SW480 (cell line): Measurements from ENCODE around the gene GAPVD1.
"Not testable (repeated sequence)": the region's sequence is repeated elsewhere in the genome, so short reads cannot be mapped to it uniquely, and the experiment has no call there.

Experiments used
- DNase-seq: peaks from one replicate; pipeline ENCODE4 v3.0.0-alpha.2; 2016; ENCODE audit warnings: low spot score

Gene GAPVD1

DNA sequence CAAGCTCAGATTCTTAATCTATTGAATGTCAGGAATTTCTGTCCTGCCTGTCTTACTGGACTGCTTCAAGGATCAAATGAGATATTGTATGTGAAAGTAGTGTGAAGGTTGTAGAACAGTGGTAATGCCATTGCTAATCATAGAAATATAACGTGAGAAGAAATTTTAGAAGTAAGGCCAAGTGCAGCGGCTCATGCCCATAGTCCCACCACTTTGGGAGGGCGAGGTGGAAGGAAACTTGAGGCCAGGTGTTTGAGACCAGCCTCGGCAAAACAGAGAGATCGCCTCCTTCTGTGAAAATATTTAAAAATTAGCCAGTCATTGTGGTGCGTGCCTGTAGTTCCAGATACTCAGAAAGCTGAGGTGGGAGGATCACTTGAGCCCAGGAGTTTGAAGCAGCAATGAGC lies 15.4 kb upstream of the GAPVD1 start:
- DNase-seq = no peak

- no peak for DNase-seq
Measured at GRCh38 chr9:125254231-125254630, 7.4 kb upstream of the GAPVD1 start.

DNA sequence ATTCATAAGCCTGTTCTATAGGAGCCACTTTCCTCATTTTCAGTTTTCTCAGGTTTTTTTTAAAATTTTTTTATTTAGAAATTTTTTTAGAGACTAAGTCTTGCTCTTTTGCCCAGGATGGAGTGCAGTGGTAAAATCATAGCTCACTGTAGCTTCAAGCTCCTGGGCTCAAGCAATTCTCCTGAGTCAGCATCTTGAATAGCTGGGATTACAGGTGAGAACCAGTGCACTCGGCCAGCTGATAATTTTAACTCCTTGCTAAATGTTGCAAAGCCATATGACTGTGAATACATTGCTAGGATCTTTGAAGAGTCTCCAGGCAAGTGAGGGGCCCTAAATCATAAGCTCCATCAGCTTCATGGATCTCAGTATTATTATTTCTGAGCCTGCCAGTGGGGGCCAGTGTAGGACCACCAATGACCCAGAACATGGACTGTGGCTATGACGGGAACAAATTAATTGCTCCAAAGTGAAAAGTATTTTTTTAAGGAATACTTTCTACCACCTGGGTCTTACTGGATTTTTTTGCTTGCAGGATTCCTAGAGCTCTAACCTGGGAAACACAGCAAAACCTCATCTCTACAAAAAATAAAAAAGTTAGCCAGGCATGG lies 5.7 kb upstream of the GAPVD1 start:
- no peak for DNase-seq

DNA sequence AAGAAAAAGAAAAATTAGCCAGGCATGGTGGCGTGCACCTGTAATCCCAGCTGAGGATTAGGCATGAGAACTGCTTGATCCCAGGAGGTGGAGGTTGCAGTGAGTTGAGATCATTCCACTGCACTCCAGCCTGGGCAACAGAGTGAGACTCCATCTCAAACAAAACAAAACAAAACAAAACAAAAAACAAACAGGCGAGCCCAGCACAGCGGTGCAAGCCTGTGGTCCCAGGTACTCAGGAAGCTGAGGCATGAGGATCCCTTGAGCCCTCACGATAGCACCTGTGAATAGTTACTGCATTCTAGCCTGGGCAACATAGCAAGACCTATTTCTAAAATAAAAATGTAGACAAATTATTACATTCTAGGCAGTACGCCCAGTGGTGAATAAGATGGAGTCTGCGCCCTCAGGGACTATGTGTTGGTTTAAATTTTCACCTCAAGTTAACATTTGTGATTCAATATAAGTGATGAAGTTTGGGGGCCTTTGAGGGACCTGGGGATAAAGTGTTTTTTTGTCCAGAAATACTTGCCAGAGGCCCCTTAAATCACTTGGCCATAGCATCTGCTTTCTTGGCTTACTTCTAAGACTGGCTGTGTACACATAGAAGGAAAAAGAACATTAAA lies 3.4 kb upstream of the GAPVD1 start:
- no peak for DNase-seq

DNA sequence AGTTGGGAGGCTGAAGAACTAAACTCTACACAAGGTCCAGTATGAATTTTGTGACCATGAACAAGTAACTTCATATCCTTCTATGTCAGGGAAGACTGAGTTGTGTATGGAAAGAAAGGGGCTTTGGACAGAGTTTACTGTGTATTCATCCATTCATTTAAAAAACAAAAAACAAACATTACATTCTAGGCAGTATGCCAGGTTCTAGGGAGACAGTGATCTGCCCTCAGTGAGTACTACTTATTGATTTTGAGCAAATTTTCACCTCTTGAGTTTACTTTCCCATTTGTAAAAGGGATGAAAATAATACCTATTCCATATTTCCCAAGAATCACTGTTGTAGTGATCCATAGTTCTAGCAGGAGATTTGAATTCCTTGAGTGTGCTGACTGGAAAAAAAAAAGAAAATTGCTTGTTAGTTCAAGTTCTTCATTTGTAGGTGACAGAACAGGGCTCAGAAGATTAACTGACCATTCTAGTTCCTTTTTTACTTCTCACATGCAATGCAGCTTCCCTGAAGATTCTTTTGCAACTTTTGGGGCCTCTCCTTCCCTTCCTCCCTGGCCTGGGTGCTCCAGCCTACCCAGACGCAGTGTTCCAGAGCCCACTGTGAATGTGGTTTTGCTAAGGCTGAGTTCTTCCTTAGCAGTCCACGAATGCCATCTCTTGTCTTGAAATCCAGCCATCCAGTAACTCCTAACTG lies 2.6 kb upstream of the GAPVD1 start:
- no peak for DNase-seq

DNA sequence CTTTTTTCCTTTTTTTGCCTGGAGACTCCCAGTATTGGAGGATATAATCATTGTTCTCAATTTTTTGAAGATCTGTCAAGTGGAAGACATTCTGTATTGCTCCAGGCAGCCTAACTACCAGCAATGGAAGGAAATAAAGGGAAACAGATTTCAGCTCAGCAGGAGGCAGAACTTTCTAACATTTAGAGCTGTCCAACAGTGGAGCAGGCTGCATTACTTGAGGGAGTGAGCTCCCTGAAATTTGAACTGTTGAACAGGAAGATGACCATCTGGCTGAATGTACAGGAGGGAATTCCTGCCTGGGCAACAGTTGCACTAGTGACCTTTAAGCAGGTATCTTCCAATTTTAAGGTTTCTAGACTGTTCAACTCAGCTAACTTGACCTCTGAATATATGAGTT lies 1.1 kb upstream of the GAPVD1 start:
- DNase-seq = no peak

GRCh38 chr9:125262294-125262991 lies 817 bp downstream of the GAPVD1 start:
- DNase-seq = peak; percentile 21

GRCh38 chr9:125264068-125264467 lies 2.4 kb downstream of the GAPVD1 start:
- not testable (repeated sequence) for DNase-seq

DNA sequence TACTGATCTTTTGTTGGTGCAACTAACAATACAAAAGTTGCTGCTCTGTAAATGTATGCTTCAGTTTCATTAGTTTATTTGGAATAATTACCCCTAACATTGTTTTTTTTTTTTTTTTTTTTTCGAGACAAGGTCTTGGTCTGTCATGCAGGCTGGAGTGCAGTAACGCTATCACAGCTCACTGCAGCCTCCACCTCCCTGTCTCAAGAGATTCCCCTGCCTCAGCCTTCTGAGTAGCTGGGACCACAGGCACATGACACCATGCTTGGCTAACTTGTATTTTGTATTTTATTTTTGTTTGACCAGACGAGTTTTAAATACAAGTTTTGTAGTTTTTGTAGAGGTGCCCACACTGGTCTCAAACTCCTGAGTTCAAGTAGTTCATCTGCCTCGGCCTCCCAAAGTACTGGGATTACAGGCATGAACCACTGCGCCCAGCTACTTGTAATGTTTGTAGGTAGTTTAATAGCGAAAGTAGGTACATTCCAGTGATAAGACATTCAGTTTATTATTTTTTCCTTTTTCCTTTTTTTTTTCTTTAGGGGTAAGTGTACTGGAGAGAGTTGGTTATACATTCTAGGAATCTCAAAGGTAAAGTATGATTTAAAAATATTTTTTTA lies 6.9 kb downstream of the GAPVD1 start:
- DNase-seq = no peak

GRCh38 chr9:125269014-125269397 lies 7.4 kb downstream of the GAPVD1 start:
- DNase-seq = no peak

DNA sequence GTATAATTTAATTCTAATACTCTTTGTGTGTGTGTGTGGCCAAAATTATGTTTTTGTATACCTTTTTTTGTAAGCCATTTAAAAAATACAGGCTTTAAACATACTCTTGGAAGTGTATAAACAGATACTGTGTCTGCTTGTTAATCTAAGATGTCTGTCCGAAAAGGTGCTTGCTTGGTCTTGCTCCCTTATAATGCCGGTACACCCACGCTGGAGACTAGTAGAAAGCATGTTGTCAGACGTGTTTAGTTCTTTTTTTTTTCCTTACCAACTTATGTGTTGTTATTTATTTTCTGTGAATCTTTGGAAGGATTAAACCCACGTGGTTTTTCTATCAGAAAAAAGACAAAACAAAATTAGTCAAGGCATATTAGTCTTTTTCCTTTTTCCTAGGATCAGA lies 9.5 kb downstream of the GAPVD1 start:
- DNase-seq = no peak

DNA sequence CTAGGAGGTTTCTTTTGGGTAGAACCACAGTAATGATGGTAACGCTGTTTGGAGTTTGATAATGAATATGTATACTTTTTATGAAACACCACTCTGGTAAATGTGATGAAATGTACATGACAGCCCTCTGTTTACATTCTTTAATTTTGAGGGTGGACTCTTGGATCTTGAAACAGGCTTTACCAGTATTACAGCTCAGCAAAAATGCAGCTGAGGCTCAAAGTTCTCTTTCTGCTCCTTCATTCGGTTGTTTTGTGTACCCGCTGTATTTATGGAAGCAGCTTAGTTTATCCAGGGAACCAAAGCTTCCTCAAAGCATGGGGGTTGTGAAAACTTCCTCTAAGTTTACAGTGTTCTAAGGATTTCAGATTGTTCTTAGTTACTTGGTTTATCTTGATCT lies 11.1 kb downstream of the GAPVD1 start:
- DNase-seq = no peak

GRCh38 chr9:125276771-125277170 lies 15.1 kb downstream of the GAPVD1 start:
- DNase-seq = no peak

DNA sequence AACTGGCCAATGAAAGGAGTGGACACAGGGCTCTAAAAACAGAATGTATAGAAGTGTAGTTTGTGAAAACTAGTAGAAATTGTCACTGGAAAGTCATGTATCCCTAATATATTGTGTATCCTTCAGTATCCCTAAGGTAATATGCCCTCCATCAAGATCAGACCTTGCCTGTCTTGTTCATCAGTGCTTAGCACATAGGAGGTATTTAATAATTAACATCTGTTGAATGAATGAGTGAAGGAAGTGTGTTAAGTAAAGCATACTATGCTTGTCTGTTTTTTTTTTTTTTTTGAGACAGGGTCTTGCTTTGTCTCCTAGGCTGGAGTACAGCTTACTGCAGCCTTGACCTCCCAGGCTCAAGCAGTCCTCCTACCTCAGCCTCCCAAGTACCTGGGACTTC lies 15.8 kb downstream of the GAPVD1 start:
- DNase-seq = no peak

DNA sequence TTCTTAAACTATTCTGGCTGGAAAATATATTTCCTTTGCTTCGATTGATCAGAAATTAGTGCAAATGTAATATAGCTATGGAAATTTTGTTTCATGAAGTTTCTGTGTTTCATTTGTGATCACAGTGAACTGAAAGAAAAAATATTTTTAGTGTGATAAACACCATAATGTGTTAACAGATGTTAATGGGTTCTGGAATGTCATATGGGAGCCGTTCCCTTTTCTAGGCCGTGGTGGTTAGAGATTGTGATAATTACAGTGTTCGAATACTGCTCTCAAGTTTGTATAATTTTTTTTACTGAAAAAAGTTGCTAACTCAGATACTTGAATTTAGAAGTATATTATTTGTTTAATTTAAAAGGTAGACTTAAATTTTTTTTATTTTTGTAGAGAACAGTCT lies 19.3 kb downstream of the GAPVD1 start:
- no peak for DNase-seq

GRCh38 chr9:125284855-125285254 lies 23.2 kb downstream of the GAPVD1 start:
- DNase-seq = no peak

DNA sequence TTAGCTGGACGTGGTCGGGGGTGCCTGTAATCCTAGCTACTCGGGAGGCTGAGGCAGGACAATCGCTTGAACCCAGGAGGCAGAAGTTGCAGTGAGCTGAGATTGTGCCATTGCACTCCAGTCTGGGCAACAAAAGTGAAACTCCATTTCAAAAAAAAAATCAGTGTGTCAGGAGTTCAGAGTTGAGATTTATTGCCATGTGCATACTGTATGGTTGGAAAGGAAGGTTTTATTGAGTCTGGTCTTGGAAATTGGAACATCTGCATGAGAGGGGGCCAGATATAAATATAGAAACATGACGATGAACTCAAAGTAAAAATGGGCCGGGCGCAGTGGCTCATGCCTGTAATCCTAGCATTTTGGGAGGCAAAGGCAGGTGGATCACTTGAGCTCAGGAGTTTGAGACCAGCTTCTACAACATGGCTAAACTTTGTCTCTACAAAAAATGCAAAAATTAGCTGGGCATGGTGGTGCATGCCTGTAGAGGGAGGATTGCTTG lies 25.4 kb downstream of the GAPVD1 start:
- not testable (repeated sequence) for DNase-seq

DNA sequence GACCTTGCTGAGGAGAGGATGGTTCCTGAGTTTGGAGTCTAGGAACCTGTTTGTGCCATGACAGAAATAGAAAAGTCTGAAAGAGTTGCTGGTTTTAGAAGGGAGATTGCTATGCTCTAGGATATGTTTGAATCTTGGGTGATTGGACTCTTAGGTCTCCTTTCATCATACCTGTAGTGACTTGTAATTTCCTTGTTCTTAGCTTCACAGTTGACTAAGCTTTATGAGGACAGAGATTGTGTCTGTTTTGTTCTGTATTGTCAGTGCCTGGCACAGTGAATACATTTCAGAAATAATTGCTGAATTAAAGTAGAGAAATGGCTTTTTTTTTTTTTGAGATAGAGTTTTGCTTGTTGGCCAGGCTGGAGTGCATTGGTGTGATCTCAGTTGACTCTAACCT lies 31.5 kb downstream of the GAPVD1 start:
- no peak for DNase-seq

DNA sequence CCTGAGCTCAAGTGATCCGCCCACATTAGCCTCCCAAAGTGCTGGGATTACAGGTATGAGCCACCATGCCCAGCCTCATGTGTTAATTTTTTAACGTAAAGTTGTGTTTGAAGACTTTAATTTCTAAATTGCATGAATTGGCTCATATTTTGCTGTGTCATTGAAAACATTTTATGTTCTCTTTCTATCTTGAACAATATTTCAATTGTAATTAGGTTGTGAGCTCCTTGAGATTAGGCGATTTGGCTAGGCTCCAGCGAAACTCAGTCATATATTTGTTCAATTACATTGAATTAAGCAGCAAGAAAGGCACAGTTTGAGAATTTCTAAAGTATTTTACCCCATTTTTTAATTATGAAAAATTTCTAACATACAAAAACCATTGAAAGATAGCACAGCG lies 34.0 kb downstream of the GAPVD1 start:
- DNase-seq = no peak

- DNase-seq = no peak
Measured at GRCh38 chr9:125296843-125297372, 35.3 kb downstream of the GAPVD1 start.

GRCh38 chr9:125297917-125298316 lies 36.3 kb downstream of the GAPVD1 start:
- no peak for DNase-seq

- DNase-seq = no peak
Measured at GRCh38 chr9:125302241-125302640, 40.6 kb downstream of the GAPVD1 start.
